HG02938 (cell line): ENCODE measurements around the gene ECSCR.

Experiments
- ATAC-seq: cut with Tn5 transposase; IDR thresholded peaks from one replicate; pipeline ENCODE4 v1.9.1; 2021; ENCODE audit warnings: mild to moderate bottlenecking, moderate library complexity; ENCODE audit not compliant: unreplicated experiment

ECSCR gene

DNA sequence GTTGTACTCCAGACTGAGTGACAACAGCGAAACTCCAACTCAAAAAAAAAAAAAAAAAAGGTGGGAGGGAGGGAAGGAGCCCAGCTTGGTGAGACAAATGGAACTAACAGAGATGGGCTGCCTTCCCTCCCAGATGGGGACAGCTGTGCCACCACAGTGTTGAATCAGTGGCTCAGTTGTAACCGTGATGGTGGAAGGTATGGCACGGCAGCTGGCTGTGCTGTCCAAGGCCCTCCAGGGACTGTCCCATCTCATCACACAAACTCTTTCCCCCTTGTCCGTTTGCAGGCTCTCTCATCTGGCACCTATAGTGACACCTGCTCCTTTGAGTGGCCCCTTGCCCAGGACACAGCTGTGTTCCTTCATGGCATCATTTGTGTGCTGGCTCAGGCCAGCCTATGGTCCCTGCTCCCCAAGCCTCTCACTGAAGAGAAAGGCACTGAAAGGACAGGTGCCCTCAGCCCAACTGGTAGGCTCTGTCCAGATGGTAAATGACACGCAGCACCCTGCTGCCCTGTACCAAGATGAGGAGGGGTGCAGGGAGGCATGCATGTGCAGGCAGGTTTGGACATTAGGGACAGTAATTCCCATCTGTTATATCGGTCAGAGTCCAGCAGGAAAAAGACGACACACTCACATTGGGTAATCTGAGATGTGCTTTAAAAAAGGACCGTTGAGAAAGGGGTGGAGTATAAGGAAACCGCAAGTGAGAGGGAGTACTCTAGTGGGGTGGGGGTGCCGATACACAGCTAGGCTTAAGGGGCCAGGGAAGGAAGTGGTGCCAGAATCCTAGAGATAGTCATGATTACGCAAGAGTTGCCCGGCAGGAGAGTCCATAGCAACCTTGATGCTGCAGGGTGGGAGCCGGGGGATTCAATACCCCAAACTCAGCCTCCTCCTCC lies 12.6 kb upstream of the ECSCR start:
- no peak for ATAC-seq

- ATAC-seq = no peak
Observed at GRCh38 chr5:139473565-139473964, 11.0 kb upstream of the ECSCR start.

DNA sequence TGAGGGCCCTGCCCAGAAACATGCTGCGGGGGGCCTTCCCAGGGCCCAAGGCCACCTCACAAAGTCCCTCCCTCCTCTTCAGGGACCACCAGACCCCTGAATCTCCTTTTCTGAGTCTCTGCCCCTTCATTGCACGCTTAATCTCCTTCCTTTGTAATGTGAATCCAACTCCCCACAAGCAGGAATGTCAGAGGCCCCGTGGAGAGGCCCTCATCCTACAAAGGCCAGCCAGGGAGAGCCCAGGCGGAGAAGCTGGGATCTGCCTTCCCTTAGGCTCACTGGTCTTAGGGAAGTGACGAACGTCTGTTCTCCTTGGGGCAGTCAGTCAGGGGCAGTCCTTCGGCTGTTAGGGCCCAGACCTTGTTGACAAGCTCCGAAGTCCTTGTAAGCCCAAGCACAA lies 10.6 kb upstream of the ECSCR start:
- no peak for ATAC-seq

- no peak for ATAC-seq
Observed at GRCh38 chr5:139472386-139473030, 10.0 kb upstream of the ECSCR start.

GRCh38 chr5:139470821-139471300 lies 8.3 kb upstream of the ECSCR start, which contains the start of gene SMIM33:
Gene SMIM33 (plus strand): TSS chr5:139471004. CDS start chr5:139471122, 118 bp downstream.
- no peak for ATAC-seq

DNA sequence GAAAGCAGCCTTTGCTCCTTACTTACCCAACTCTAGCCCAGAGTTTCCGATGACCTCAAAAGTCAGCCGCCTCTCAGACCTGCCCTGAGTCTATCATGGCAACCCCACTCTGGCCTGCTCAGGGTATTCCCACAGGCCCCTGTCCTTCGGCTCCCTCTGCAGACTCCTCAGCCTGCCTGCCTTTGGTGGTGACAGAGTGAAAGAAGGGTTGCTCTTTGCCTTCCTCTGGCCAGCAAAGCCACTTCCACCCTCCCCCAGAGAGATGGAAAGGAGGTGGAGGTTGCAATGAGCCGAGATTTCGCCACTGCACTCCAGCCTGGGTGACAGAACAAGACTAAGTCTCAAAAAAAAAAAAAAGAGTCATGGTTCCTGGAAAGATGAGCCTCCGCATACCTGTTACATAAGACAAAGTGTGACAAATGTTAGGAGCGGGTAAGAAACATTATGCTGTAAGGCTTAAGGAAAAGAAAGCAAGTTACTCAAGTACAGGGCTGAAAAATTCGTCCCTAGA lies 5.9 kb upstream of the ECSCR start:
- no peak for ATAC-seq

DNA sequence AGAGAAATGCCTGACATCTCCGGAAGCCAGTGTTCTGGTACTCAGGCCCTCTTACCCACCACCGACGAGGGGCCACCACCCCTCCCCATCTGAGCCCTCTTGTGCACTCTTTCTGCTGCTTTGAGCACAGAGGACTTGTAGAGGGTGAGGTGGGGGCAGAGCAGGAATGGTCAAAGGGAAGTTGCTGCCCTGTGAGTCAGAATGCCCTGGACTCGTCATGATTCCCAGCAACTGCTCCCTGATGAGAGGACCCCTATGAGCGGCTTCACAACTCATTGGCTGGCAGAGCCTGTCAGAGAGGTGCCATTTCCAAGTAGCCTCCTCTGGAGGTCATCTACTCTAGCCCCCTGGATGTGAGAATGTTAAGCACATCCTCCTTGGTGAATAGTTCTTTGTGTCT lies 845 bp downstream of the ECSCR start:
- ATAC-seq = no peak

GRCh38 chr5:139461176-139461575 lies 1.4 kb downstream of the ECSCR start:
- no peak for ATAC-seq

DNA sequence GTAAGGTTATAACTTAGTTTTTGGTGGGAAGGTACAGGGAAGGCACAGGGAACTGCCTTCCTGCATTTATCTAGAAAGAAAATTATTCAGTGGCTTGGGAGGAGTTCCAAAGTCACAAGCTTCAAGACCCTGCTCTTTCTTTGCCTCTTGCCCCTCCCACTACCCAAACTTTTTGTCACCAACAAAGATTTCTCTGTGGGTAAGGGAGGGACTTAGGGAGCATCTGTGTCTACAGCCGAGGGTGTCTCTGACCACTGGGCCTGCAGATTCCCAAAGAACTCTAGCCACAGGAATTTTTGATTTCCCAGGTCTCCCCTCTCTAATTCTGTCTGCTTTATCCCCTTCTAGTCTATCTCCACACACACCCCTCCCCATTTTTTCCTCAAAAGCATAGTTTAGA lies 2.1 kb downstream of the ECSCR start:
- ATAC-seq = no peak

DNA sequence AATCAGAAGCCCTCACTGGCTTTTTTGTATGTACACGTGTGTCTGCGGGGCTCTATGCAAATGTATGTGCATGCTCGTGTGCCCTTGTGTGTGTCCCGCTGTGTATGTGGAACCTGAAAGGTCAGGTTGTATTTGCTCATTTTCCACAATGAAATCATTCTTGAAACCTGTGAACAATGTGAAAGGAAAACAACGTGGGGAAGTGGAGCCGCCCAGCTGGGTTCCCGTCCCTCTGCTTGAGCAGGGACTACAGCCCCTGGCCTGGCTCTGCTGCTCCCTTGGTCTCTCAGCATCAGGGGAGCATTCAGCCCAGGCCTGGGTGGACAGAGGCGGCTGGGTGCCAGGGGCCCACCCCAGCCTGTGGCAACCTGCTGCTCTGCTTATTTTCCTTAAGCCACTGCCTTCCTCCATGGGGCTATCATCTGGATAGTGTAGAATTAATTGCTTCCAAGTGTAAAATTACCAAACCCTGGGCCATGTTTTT lies 3.0 kb downstream of the ECSCR start:
- ATAC-seq = no peak

DNA sequence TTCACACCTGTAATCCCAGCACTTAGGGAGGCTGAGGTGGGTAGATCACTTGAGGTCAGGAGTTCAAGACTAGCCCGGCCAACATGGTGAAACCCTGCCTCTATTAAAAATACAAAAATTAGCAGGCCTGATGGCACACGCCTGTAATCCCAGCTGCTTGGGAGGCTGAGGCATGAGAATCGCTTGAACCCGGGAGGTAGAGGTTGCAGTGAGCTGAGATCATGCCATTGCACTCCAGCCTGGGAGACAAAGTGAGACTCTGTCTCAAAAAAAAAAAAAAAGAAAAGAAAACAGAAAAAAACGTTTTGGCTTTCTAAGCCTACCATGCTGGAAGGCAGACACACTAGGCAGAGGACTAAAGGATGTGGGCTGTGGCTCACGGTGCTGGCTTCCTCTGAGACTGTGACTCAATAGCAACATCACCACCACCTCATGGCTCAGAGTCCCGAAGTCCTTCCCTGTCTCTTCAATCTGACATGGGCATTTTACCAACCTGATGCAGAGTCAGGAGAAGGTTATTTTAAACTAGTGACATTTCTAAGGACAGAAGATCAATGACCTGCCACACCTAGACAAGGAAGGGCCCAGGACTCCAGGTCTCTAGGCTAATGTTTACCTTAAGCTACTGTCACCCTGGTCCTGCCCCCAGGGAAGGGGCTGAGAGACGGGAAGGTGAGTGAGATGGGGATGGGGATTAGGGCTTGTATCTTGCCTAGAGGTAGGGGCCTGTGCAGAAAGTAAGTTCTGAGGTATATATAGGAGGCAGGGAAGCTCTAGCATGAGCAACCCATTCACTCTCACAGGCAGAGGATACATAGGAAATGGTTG lies 3.7 kb downstream of the ECSCR start:
- ATAC-seq = peak; percentile 55

GRCh38 chr5:139457653-139458306 lies 4.8 kb downstream of the ECSCR start:
- no peak for ATAC-seq

GRCh38 chr5:139457241-139457640 lies 5.3 kb downstream of the ECSCR start:
- no peak for ATAC-seq

DNA sequence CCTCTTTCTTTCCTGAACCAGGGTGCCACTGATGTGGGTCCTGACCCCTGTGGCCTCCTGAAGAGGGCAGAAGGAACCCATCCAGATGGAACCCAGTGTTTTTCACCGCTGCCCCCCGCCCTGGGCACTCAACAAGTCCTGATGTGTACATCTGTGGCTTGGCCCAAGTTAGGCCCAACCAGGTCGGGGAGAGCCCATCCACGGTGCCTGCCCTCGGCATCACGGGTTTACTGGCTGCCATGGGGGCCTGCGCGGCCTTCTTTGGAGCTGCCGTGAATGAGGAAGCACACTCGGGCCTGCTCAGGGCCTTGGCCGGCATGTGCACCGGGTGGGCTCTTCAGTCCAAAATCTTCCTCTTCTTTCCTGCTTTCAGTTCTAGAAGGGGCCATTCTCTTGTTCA lies 5.8 kb downstream of the ECSCR start:
- no peak for ATAC-seq

GRCh38 chr5:139454568-139455290 lies 7.8 kb downstream of the ECSCR start:
- no peak for ATAC-seq

GRCh38 chr5:139453683-139454567 lies 8.6 kb downstream of the ECSCR start:
- ATAC-seq = no peak

DNA sequence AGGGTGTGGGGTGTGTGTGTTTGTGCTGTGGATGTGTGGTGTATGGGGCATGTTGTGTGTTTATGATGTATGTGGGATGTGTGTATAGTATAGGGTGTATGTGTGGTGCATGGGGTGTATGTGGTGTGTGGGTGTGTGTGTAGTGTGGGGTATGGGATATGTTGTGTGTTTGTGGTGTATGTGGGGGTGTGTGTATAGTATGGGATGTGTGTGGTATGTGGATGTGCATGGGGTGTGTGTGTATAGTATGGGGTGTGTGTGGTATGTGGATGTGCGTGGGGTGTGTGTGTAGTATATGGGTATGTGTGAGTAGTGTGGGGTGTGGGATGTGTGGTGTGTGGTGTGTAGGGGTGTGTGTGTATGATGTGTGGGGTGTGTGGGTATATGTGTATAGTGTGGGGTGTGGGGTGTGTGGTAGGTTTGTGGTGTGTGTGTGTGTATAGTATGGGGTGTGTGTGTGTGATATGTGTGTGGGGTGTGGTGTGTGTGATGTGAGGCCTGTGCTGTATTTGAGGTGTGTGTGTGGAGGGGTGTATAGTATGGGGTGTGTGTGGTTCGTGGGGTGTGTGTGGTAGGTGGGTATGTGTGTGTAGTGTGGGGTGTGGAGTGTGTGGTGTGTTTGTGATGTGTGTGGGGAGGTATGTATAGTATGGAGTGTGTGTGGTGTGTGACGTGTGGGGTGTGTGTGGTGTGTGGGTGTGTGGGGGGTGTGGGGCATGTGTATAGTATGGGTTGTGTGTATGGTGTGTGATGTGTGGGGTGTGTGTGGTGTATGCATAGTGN lies 10.5 kb downstream of the ECSCR start:
- ATAC-seq = no peak

DNA sequence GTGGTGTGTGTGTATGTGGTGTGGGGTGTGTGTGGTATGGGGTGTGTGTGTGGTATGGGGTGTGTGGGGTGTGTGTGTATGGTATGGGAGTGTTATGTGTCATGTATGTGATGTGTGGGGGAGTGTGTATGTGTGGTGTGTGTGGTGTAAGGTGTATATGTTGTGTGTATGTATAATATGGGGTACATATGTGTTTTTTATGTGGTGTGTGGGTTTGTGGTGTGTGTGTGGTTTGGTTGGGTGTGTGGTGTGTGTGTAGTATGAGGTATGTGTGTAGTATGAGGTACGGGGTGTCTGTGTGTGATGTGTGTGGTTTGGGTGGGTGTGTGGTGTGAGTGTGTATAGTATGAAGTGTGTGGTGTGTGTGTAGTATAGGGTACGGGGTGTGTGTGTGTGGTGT lies 11.4 kb downstream of the ECSCR start:
- ATAC-seq = no peak
